SK-N-SH (cell line): ENCODE data around the gene SPEG.

Experiments
- CTCF ChIP-seq: fragments of 200-600 bp; sonication (generic); IDR thresholded peaks from 2 replicates; pipeline ENCODE4 v1.6.1; 2017; ENCODE audit warnings: antibody characterized with exemption, mild to moderate bottlenecking, moderate library complexity
- EP300 ChIP-seq, 2 experiments: IDR thresholded peaks; 2 replicates each; pipeline versions ENCODE4 v1.4.0 to v1.6.1; 2012; ENCODE audit warnings: borderline replicate concordance in 1 of 2, low read depth in 1 of 2, low read length in 1 of 2
- FOXM1 ChIP-seq: IDR thresholded peaks from 2 replicates; pipeline ENCODE4 v1.4.0; 2012; ENCODE audit warnings: low read depth, mild to moderate bottlenecking
- GABPA ChIP-seq: IDR thresholded peaks from 2 replicates; pipeline ENCODE4 v1.4.0; 2012; ENCODE audit warnings: low read depth, mild to moderate bottlenecking
- GATA2 ChIP-seq: sonication (generic); formaldehyde crosslinking; IDR thresholded peaks from 2 replicates; pipeline ENCODE4 v1.5.0; 2020; ENCODE audit warnings: mild to moderate bottlenecking, missing genetic modification reagents
- RAD21 ChIP-seq: IDR thresholded peaks from 2 replicates; pipeline ENCODE4 v1.6.1; 2012; ENCODE audit warnings: mild to moderate bottlenecking, low read length
- YY1 ChIP-seq: IDR thresholded peaks from 2 replicates; pipeline ENCODE4 v1.4.0; 2012; ENCODE audit warnings: low read depth, mild to moderate bottlenecking

- TF ChIP-seq CTCF (no peak), EP300 (IDR thresholded peaks at IDR 0.05; ENCODE audit: borderline replicate concordance in 1 of 2, low read depth in 1 of 2, low read length in 1 of 2) (no peak), FOXM1 (no peak), RAD21 (no peak), GABPA (no peak), YY1 (no peak), GATA2 (no peak)
These were observed 92.8 kb downstream of the SPEG start for GRCh38 chr2:219527472-219527871.
